CD14-positive monocyte (primary cell): ENCODE measurements around the gene SLC24A4. TPM values are rescaled to one million over a fixed set of nuclear protein-coding genes. Genes with fewer than 3 reads are reported as not detected.

Experiments used
- DNase-seq, 3 donors: peaks; one replicate each; pipeline ENCODE4 v3.0.0-alpha.2; 2011 to 2022
- H2AFZ ChIP-seq: 2 replicates; pipeline ENCODE4 v1.6.0; 2012; ENCODE audit warnings: mild to moderate bottlenecking, low read depth, low read length, inconsistent platforms; ENCODE audit not compliant: insufficient read depth, poor library complexity, severe bottlenecking
- H3K27ac ChIP-seq, 2 donors: 1 replicate in 1 of 2; 2 replicates in 1 of 2; pipeline ENCODE4 v1.5.1; 2012 to 2013; ENCODE audit warnings: low read length in 2 of 2, control low read depth in 1 of 2, inconsistent platforms in 1 of 2, low read depth in 1 of 2, mild to moderate bottlenecking in 1 of 2
- H3K27me3 ChIP-seq, 2 donors: one replicate each; pipeline versions ENCODE4 v1.6.0 to v1.6.1; 2011 to 2013; ENCODE audit warnings: low read length in 2 of 2; ENCODE audit not compliant: control insufficient read depth in 2 of 2, insufficient read depth in 2 of 2
- H3K36me3 ChIP-seq, 2 donors: replicated peaks in 1 of 2; 1 replicate in 1 of 2; 2 replicates in 1 of 2; pipeline versions ENCODE4 v1.5.1 to v1.6.1; 2012 to 2013; ENCODE audit warnings: low read length in 2 of 2, control low read depth in 1 of 2, inconsistent platforms in 1 of 2, mild to moderate bottlenecking in 1 of 2; ENCODE audit not compliant: insufficient read depth in 2 of 2, control insufficient read depth in 1 of 2
- H3K4me1 ChIP-seq, 2 donors: 1 replicate in 1 of 2; 2 replicates in 1 of 2; pipeline versions ENCODE4 v1.5.1 to v1.6.1; 2012 to 2013; ENCODE audit warnings: low read length in 2 of 2, control low read depth in 1 of 2, inconsistent platforms in 1 of 2, mild to moderate bottlenecking in 1 of 2, moderate library complexity in 1 of 2; ENCODE audit not compliant: insufficient read depth in 2 of 2, control insufficient read depth in 1 of 2
- H3K4me2 ChIP-seq: replicated peaks from 2 replicates; pipeline ENCODE3; 2012; ENCODE audit warnings: low read length, moderate library complexity, mild to moderate bottlenecking; ENCODE audit not compliant: poor library complexity, severe bottlenecking; ENCODE audit errors: extremely low read depth
- H3K4me3 ChIP-seq, 3 experiments: fragments of 200-600 bp in 1 of 3; sonication (generic) in 1 of 3; replicated peaks in 1 of 3; 1 replicate in 2 of 3; 2 replicates in 1 of 3; pipeline ENCODE4 v1.5.1; 2011 to 2013; ENCODE audit warnings: low read length in 3 of 3, mild to moderate bottlenecking in 3 of 3, control low read depth in 2 of 3, low read depth in 2 of 3, inconsistent platforms in 1 of 3, moderate library complexity in 1 of 3
- H3K79me2 ChIP-seq: 2 replicates; pipeline ENCODE4 v1.6.0; 2012; ENCODE audit warnings: mild to moderate bottlenecking, control low read depth, inconsistent platforms, low read length, moderate library complexity; ENCODE audit not compliant: insufficient read depth
- H3K9ac ChIP-seq: 2 replicates; pipeline ENCODE4 v1.6.0; 2017; ENCODE audit warnings: low read length, mild to moderate bottlenecking; ENCODE audit not compliant: insufficient read depth, poor library complexity, severe bottlenecking
- H3K9me3 ChIP-seq, 2 donors: replicated peaks in 1 of 2; 1 replicate in 1 of 2; 2 replicates in 1 of 2; pipeline versions ENCODE4 v1.5.1 to v1.6.1; 2012 to 2013; ENCODE audit warnings: low read length in 2 of 2, control low read depth in 1 of 2; ENCODE audit not compliant: control insufficient read depth in 1 of 2, insufficient read depth in 1 of 2
- H4K20me1 ChIP-seq: 2 replicates; pipeline ENCODE4 v1.6.0; 2012; ENCODE audit warnings: mild to moderate bottlenecking, low read length, control low read depth, moderate library complexity; ENCODE audit not compliant: insufficient read depth
- H3K27ac Mint-ChIP-seq, 7 donors: one replicate each; pipeline ENCODE4 v1.8.0; 2020; ENCODE audit warnings: mild to moderate bottlenecking in 7 of 7, mixed read lengths in 7 of 7, moderate library complexity in 6 of 7, inconsistent platforms in 2 of 7
- H3K27me3 Mint-ChIP-seq, 3 donors: one replicate each; pipeline ENCODE4 v1.8.0; 2021 to 2022; ENCODE audit warnings: low read depth in 3 of 3, mild to moderate bottlenecking in 3 of 3, mixed read lengths in 3 of 3, moderate library complexity in 3 of 3, inconsistent platforms in 1 of 3
- H3K36me3 Mint-ChIP-seq, 2 donors: one replicate each; pipeline ENCODE4 v1.8.0; 2020; ENCODE audit warnings: mixed read lengths in 2 of 2, inconsistent platforms in 1 of 2, mild to moderate bottlenecking in 1 of 2
- H3K4me1 Mint-ChIP-seq: one replicate; pipeline ENCODE4 v1.8.0; 2020; ENCODE audit warnings: mild to moderate bottlenecking, mixed read lengths
- H3K4me3 Mint-ChIP-seq, 2 donors: one replicate each; pipeline ENCODE4 v1.8.0; 2020; ENCODE audit warnings: mild to moderate bottlenecking in 2 of 2, mixed read lengths in 2 of 2, moderate library complexity in 1 of 2
- H3K9me3 Mint-ChIP-seq, 7 donors: one replicate each; pipeline ENCODE4 v1.8.0; 2020 to 2022; ENCODE audit warnings: mixed read lengths in 7 of 7, mild to moderate bottlenecking in 6 of 7, moderate library complexity in 6 of 7, inconsistent platforms in 2 of 7
- CTCF ChIP-seq: fragments of 200-600 bp; IDR thresholded peaks from one replicate; pipeline ENCODE4 v1.8.0; 2022; ENCODE audit warnings: antibody characterized with exemption, mild to moderate bottlenecking
- WGBS: methylation state at CpG from one replicate; pipeline ENCODE4 v1.1.5; 2013; ENCODE audit warnings: missing lambda C conversion rate; ENCODE audit not compliant: insufficient coverage; 5-methylcytosine and 5-hydroxymethylcytosine counted together
- intact Hi-C, 2 donors: fragments of 100-400 bp; cut with micrococcal nuclease; formaldehyde crosslinking; loops; one replicate each; pipeline versions ENCODE4 v1.15.0 to v1.15.1; 2023
- polyA plus RNA-seq, 3 donors: library from polyadenylated mRNA; depleted of rRNA in 1 of 3; unstranded in 2 of 3; stranded (reverse) in 1 of 3; fragments of 300-500 nt in 2 of 3; fragments of >200 nt in 1 of 3; fragmentation: Illumina TruSeq in 2 of 3; gene quantifications; 1 replicate in 2 of 3; 2 replicates in 1 of 3; pipeline ENCODE4 v1.2.3, GENCODE V29; 2012 to 2021

SLC24A4 gene
- polyA plus RNA-seq, 3 donors: 20.0 to 41.9 (median 26.5) TPM

- Histone ChIP-seq H3K4me2 (peak overlapping the region; percentile 36), H2AFZ (no peak overlapping the region), H3K9ac (peak overlapping the region; percentile 60), H3K4me1 (peaks cover 89 to 100% of the 10 kb centered on the region in 2 donors), H3K79me2 (peaks cover 31% of the 10 kb centered on the region), H3K27me3 (no peaks in the 10 kb centered on the region), H3K36me3 (peaks cover 14 to 34% of the 10 kb centered on the region in 2 donors), H3K9me3 (no peaks in the 10 kb centered on the region), H3K27ac (peak overlapping the region; percentile 90 to 97), H4K20me1 (no peaks in the 10 kb centered on the region), H3K4me3 (peak overlapping the region in 1 of 3 experiments; percentile 30)
- intact Hi-C loops: loop anchor here in 1 of 2 donors (2.0 kb wide), 1 partner anchor 15 kb away; no protein-coding TSS in a partner anchor
- peaks cover 63 to 76% of the 10 kb centered on the region in 2 donors for H3K36me3 Mint-ChIP-seq
- peak; percentile 91 to 97 (median 96) for DNase-seq
- H3K27ac Mint-ChIP-seq: peak overlapping the region; percentile 96 to 99 (median 98)
- peak; percentile 35 for TF ChIP-seq CTCF
- peaks cover 0 to 2% (median 0%) of the 10 kb centered on the region in 7 donors for H3K9me3 Mint-ChIP-seq
- peaks cover 94% of the 10 kb centered on the region for H3K4me1 Mint-ChIP-seq
- 26% methylated on average over 7 of the region's 10 CpGs for WGBS
- peak overlapping the region in 1 of 2 donors; percentile 73 for H3K4me3 Mint-ChIP-seq
- H3K27me3 Mint-ChIP-seq: peaks cover 0 to 5% (median 0%) of the 10 kb centered on the region in 3 donors
Observed at GRCh38 chr14:92492258-92492657, 169.3 kb downstream of the SLC24A4 start.

GRCh38 chr14:92493024-92493423, 170.1 kb downstream of the SLC24A4 start:
- H3K4me3 ChIP-seq: no peak overlapping the region
- no peak overlapping the region for H2AFZ ChIP-seq
- H3K27ac ChIP-seq: peak overlapping the region; percentile 90 to 97
- H3K4me1 ChIP-seq: peaks cover 83 to 94% of the 10 kb centered on the region in 2 donors
- peak overlapping the region; percentile 16 for H3K9ac ChIP-seq
- H3K9me3 Mint-ChIP-seq: peaks cover 0 to 2% (median 0%) of the 10 kb centered on the region in 7 donors
- H3K9me3 ChIP-seq: no peaks in the 10 kb centered on the region
- H3K27me3 Mint-ChIP-seq: peaks cover 0 to 5% (median 0%) of the 10 kb centered on the region in 3 donors
- peaks cover 68 to 82% of the 10 kb centered on the region in 2 donors for H3K36me3 Mint-ChIP-seq
- H3K27ac Mint-ChIP-seq: peak overlapping the region; percentile 96 to 99 (median 98)
- no peak for TF ChIP-seq CTCF
- no peak overlapping the region for H3K4me2 ChIP-seq
- peaks cover 28% of the 10 kb centered on the region for H3K79me2 ChIP-seq
- 58% methylated on average over 10 of the region's 10 CpGs for WGBS
- H3K4me3 Mint-ChIP-seq: no peak overlapping the region
- H3K36me3 ChIP-seq: peaks cover 16 to 42% of the 10 kb centered on the region in 2 donors
- no peaks in the 10 kb centered on the region for H3K27me3 ChIP-seq
- peak in 2 of 3 donors; percentile 69 to 80 for DNase-seq
- peaks cover 87% of the 10 kb centered on the region for H3K4me1 Mint-ChIP-seq
- no peaks in the 10 kb centered on the region for H4K20me1 ChIP-seq
- intact Hi-C loops: loop anchor here in 1 of 2 donors (2.0 kb wide), 1 partner anchor 14 kb away; no protein-coding TSS in a partner anchor
